ENCODE measurements around the gene CHD1L.
"Not testable (repeated sequence)": the region's sequence is repeated elsewhere in the genome, so short reads cannot be mapped to it uniquely, and the experiment has no call there.

- TF ChIP-seq CTCF (IDR thresholded peaks at IDR 0.05; ENCODE audit: insufficient read depth, low read length); POLR2AphosphoS5 (IDR thresholded peaks at IDR 0.05; ENCODE audit: low read depth): not testable (repeated sequence)
Observed at GRCh38 chr1:147197324-147197723, 45.2 kb upstream of the CHD1L start.
